ENCODE results near the gene SULF2. TPM values are rescaled to one million over a fixed set of nuclear protein-coding genes. Genes with fewer than 3 reads are reported as not detected.
A peak's percentile ranks its signal among the peaks of the same experiment; 100 is the strongest.

SULF2 gene
- total RNA-seq, 2 experiments from 2014 or later: 0.79 to 2.0 TPM

DNA sequence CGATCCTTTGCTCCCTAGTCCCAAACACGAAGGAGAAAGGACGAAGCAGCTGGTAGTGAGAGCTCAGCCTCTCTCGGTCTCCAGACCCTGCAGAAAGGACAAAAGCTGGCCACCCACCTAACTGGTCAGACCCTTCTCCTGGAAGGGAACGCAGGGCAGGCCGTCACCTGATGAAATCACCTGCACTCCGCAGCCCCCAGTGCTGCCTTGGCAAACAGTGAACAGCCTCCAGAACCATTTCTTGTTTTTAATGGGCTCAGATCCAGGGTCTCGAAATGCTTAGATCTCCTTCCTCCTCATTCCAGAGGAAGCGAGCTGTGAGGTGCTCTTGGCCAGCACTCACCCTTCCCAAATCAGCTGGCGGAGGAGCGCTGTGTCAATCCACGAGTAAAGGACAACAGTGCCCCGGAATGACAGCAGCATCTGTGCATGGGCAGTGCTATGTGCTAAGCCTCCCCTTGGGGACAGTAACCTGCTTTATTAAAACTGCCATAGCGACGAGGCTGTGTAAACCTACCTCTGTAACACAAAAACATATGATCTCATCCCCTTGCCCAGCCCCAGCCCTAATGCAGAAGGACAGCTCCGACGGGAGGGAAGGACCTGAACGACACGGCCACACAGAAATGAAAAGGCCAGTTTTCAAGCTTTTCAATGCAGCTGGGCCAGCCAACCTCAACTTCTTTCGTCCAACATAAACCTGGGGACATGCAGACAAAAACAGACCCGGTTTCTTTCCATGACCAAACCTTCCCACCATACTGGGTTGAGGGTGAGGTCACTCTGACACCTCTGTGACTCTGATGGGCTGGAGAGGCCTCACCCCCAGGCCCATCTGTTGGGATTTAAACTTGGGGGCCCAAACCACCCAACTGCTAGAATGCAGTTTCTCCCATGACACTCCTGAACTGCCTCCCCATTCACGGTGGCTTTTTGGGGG lies 43.3 kb downstream of the SULF2 start:
- Mint-ChIP-seq H3K36me3 (no peaks in the 10 kb centered on the region), H3K4me3 (no peak overlapping the region), H3K27ac (no peak overlapping the region), H3K9me3 (ENCODE audit: low read depth) (no peaks in the 10 kb centered on the region), H3K4me1 (peaks cover 1% of the 10 kb centered on the region), H3K27me3 (peaks cover 2% of the 10 kb centered on the region)
- DNase-seq (no peak), ATAC-seq (no peak)
- CTCF ChIA-PET: no interaction called here

DNA sequence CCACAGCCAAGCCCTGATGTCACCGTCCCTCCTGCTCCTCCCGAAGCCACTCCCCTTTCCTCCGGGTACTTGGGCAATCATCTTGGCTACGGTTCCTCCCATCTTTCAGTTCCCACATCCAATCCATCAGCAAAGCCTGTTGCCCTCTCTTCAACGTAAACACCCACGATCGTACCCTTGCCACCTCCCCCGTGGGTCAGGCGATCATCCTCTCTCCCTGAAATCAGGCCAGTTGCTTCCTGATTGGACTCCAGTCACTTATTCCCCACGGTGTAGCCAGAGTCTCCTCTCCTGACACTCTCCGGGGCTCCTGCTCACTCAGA lies 44.5 kb downstream of the SULF2 start:
- peaks cover 1% of the 10 kb centered on the region for H3K4me1 Mint-ChIP-seq
- CTCF ChIA-PET: no interaction called here
- H3K9me3 Mint-ChIP-seq (ENCODE audit: low read depth): no peaks in the 10 kb centered on the region
- no peaks in the 10 kb centered on the region for H3K36me3 Mint-ChIP-seq
- ATAC-seq: no peak
- DNase-seq: no peak
- no peak overlapping the region for H3K27ac Mint-ChIP-seq
- no peak overlapping the region for H3K4me3 Mint-ChIP-seq
- peaks cover 2% of the 10 kb centered on the region for H3K27me3 Mint-ChIP-seq

DNA sequence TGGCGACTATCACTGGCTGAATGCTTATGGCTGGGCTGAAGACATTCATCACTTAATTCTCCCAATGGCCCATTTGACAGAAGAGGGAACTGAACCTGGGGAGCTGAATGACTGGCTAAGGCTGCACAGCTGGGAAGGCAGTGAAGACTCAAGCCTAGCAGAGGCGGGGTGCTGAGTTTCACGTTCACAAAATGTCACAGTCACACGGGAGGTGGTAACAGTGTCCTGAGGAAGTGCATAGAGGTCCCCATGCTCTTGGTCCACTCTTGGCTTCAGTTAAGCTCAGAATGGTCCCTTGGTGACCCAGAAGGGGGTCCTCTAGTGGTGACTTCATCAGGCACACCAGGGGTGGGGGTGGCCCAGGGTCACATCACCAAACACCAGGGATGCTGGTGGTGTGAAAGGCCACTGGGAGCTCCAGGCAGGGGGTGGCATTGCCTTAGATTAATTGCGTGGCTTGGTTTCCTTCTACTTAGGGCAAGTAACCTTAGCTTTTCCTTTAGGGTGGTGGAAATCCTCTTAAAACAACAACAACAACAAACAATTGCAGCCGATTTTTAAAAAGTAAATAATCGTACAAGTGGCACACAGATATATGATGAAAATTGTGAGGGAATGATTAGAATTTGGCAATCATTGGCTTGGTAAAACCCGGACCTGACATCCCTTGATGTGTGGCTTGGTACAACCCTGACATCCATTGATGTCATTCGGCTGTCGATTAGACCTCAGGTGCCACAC lies 45.0 kb downstream of the SULF2 start:
- DNase-seq: no peak
- Mint-ChIP-seq H3K9me3 (ENCODE audit: low read depth) (no peaks in the 10 kb centered on the region), H3K27me3 (peaks cover 2% of the 10 kb centered on the region), H3K27ac (no peak overlapping the region), H3K4me1 (peaks cover 1% of the 10 kb centered on the region), H3K4me3 (no peak overlapping the region), H3K36me3 (no peaks in the 10 kb centered on the region)
- CTCF ChIA-PET: no interaction called here
- ATAC-seq: no peak

DNA sequence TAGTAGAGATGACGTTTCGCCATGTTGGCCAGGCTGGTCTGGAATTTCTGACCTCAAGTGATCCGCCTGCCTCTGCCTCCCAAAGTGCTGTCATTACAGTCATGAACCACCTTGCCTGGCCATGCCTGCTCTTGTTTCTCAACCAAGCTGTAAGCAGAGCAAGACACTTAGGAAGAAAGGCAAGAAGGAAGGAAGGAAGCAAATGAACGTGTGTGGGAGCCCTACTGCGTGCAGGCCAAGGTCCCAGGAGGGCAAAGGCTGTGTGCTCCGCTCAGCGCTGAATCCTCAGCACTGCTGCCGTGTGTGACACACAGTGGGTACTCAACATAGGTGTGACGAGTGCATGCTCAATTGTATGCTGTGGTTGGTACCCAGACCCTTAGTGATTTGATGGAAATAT lies 47.4 kb downstream of the SULF2 start:
- H3K4me1 Mint-ChIP-seq: peaks cover 4% of the 10 kb centered on the region
- no peak overlapping the region for H3K27ac Mint-ChIP-seq
- CTCF ChIA-PET: no interaction called here
- no peaks in the 10 kb centered on the region for H3K36me3 Mint-ChIP-seq
- H3K27me3 Mint-ChIP-seq: peaks cover 2% of the 10 kb centered on the region
- no peak overlapping the region for H3K4me3 Mint-ChIP-seq
- H3K9me3 Mint-ChIP-seq (ENCODE audit: low read depth): no peaks in the 10 kb centered on the region
- DNase-seq (no peak), ATAC-seq (no peak)

DNA sequence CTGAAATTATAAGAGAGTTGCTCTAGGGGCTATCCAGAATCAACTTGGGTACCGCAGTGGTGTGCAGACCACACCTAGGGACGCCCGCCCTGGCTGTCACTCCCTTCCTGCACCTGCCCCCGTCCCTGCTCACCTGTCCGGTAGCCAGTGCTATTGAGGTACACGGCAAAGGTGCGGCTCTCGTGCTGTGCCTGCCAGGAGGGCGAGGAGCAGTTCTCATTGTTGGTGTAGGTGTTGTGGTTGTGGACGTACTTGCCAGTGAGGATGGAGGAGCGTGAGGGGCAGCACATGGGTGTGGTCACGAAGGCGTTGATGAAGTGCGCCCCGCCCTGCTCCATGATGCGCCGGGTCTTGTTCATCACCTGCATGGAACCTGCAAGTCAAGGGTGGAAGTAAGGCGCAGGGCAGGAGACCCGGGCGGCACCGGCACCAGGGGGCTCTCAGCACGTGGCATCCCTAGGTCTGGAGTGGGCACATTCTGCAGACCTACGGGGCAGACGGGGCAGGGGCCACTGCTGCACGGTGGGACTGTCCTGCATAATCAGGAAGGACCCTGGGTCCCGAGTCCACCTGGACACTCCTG lies 48.6 kb downstream of the SULF2 start:
- H3K4me3 Mint-ChIP-seq: no peak overlapping the region
- peaks cover 2% of the 10 kb centered on the region for H3K27me3 Mint-ChIP-seq
- H3K9me3 Mint-ChIP-seq (ENCODE audit: low read depth): no peaks in the 10 kb centered on the region
- no peak for DNase-seq
- H3K36me3 Mint-ChIP-seq: no peaks in the 10 kb centered on the region
- ATAC-seq: no peak
- H3K27ac Mint-ChIP-seq: no peak overlapping the region
- CTCF ChIA-PET: no interaction called here
- H3K4me1 Mint-ChIP-seq: peaks cover 8% of the 10 kb centered on the region

DNA sequence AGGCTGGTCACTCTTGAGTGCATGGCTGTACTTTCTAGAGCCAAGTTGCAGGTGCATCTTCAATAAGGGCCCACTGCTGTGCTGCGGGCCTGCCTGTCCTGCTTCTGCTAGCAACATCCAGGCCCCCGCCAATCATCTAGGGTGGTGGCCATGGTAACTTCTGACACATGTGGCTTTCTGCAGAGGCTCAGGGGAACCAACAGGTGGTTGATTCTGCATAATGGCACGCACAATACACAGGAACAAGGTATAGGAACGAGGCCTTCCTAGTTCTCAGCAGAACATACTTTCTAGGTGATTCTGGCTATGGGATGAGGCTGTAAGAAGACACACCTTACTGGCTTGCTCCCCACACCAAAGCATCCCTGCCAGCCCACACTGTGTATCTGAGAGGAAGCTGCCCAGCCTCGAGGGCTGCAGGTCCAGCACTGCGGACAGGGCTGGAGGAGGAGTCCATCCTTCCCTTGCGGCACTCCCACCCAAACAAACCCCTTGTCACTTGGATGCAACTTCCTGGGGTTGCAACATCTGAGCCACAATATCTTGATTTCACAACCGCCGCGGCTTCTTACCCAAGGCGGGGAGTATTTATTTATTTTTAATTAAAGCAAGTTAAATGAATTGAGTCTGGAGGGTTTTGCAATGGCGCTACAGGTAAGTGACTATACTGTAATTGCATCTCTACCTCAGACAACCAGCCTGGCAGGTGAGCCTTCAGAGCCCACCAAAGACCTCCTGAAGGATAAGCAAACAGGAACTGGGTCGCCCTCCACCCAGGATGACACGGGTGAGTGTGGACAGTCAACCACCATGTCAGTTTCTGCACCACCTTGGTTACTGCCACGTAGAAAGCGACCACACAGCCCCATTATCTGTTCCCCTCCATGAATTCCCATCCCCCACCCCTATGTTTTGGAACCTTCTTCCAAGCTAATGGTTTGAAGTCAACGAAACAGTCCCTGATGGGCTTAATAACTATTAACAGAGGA lies 49.6 kb downstream of the SULF2 start:
- Mint-ChIP-seq H3K4me3 (no peak overlapping the region), H3K9me3 (ENCODE audit: low read depth) (no peaks in the 10 kb centered on the region), H3K27ac (no peak overlapping the region), H3K4me1 (peaks cover 10% of the 10 kb centered on the region), H3K27me3 (peaks cover 2% of the 10 kb centered on the region), H3K36me3 (no peaks in the 10 kb centered on the region)
- DNase-seq: no peak
- CTCF ChIA-PET: no interaction called here
- peak; percentile 20 for ATAC-seq

DNA sequence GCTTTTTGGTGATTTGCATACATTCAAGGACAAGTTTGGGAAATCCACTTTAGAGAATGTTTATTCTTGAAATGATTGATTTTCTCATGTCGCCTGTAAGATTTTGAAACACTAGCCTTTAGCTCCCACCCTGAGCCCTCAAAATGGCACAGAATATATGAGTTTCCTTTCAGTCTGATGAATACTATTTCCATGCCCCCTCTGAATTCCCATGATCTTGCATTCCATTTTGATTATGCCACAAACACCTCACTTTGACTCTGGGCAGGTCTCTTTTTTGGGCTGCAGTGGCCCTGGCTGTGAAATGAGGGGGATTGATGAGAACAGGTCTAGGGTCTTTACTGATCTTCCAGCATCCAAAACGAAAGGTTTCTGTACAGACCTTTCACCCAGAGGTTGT lies 50.4 kb downstream of the SULF2 start:
- H3K9me3 Mint-ChIP-seq (ENCODE audit: low read depth): no peaks in the 10 kb centered on the region
- CTCF ChIA-PET: no interaction called here
- ATAC-seq: no peak
- H3K4me1 Mint-ChIP-seq: peaks cover 10% of the 10 kb centered on the region
- peaks cover 2% of the 10 kb centered on the region for H3K27me3 Mint-ChIP-seq
- no peak overlapping the region for H3K4me3 Mint-ChIP-seq
- H3K27ac Mint-ChIP-seq: no peak overlapping the region
- H3K36me3 Mint-ChIP-seq: no peaks in the 10 kb centered on the region
- DNase-seq: no peak

DNA sequence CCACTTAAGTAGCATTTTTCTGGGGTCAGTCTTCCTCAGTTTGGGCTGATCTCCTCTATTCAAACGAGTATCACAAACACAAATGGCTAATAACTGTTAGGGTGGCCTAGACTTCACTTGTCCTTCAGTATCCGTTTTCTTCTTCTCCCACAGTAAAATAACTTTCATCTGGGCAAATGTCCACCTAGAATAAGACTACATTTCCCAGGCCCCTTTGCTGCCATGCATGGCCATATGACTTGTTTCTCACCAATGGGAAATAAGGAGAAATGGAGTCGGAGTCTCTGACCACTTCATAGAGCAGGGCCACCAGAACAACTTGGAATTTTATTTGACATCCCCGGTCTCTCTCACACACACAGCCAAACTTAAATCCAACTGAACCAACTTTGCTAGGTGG lies 51.4 kb downstream of the SULF2 start:
- DNase-seq (no peak), ATAC-seq (no peak)
- Mint-ChIP-seq H3K27me3 (peaks cover 2% of the 10 kb centered on the region), H3K4me1 (peaks cover 18% of the 10 kb centered on the region), H3K36me3 (no peaks in the 10 kb centered on the region), H3K4me3 (no peak overlapping the region), H3K9me3 (ENCODE audit: low read depth) (no peaks in the 10 kb centered on the region), H3K27ac (no peak overlapping the region)
- CTCF ChIA-PET: no interaction called here

DNA sequence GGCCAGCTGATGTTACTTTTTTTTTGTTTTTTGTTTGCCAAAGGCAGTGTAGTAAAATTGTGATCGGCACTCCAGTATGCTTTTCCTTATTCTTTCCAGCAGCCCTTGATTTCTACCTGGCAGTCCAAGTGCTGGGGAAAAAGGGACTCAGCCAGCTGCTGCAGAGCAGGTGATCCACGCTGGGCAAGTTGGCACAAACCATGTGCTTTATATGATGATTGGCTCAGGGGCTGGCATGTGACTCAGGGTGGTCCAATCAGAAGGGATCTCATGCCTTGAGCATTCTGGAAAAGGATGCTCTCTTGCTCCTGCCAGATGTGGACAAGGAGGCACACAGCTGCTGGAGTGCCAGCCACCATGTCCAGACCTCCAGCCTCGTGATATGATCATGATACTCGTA lies 54.5 kb downstream of the SULF2 start:
- H3K9me3 Mint-ChIP-seq (ENCODE audit: low read depth): no peaks in the 10 kb centered on the region
- no peak overlapping the region for H3K27ac Mint-ChIP-seq
- CTCF ChIA-PET: interaction anchor here (1.1 kb wide), 1 partner anchor 18 kb away, joined by 3 read pairs; no protein-coding TSS in a partner anchor
- no peaks in the 10 kb centered on the region for H3K27me3 Mint-ChIP-seq
- peaks cover 42% of the 10 kb centered on the region for H3K4me1 Mint-ChIP-seq
- H3K4me3 Mint-ChIP-seq: no peak overlapping the region
- peaks cover 2% of the 10 kb centered on the region for H3K36me3 Mint-ChIP-seq
- no peak for DNase-seq
- no peak for ATAC-seq

DNA sequence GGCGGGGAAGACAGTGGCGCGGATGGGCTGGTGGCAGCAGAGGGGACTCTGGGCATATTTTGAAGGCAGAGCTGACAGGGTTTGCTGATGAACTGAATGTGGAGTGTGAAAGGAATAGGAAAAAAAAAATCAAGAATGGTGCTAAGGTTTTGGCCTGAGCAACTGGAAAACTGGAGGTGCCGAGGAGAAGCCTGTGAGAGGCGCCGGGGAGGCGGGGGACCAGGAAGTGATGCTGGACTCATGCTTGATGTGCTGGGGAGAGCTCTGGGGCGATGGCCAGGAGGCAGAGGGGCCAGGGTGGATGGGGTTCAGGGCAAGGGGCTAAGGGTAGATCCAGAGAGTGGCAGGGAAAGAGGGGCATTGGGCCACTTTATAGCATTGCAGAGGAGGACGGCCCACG lies 55.8 kb downstream of the SULF2 start:
- no peak for DNase-seq
- Mint-ChIP-seq H3K4me1 (peaks cover 51% of the 10 kb centered on the region), H3K36me3 (peaks cover 2% of the 10 kb centered on the region), H3K27me3 (no peaks in the 10 kb centered on the region), H3K9me3 (ENCODE audit: low read depth) (no peaks in the 10 kb centered on the region), H3K4me3 (no peak overlapping the region), H3K27ac (peak overlapping the region; percentile 65)
- no peak for ATAC-seq
- CTCF ChIA-PET: interaction anchor here (1.1 kb wide), 1 partner anchor 20 kb away, joined by 3 read pairs; no protein-coding TSS in a partner anchor

DNA sequence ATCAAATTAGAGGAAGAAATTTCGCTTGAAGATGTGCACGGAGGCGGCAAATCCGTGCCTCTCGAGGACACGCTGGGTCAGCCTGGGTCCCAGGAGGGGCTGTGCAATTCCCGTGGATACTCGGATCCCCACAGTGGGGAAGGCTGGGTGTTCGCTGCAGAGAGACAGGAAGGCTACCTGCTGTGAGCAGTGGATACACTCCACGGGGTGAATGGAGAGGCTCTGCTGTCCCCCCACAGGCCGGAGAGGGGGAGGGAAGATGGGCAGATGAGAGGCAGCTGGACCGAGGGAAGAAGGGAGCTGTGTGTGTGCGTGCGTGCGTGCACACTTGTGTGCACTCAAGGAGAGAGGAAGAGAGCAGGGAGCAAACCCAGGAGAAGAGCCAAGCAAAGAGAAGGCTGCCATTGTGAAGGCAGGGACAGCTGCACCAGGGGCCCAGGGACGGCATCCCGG lies 57.3 kb downstream of the SULF2 start:
- H3K27me3 Mint-ChIP-seq: no peaks in the 10 kb centered on the region
- H3K4me1 Mint-ChIP-seq: peaks cover 52% of the 10 kb centered on the region
- peaks cover 2% of the 10 kb centered on the region for H3K36me3 Mint-ChIP-seq
- CTCF ChIA-PET: interaction anchor here (1.0 to 4.6 kb wide), 2 partner anchors 64 to 892 kb away, joined by 4 to 38 read pairs; no protein-coding TSS in a partner anchor
- DNase-seq (no peak), ATAC-seq (peak; percentile 11)
- H3K27ac Mint-ChIP-seq: peak overlapping the region; percentile 95
- H3K4me3 Mint-ChIP-seq: peak overlapping the region; percentile 77
- H3K9me3 Mint-ChIP-seq (ENCODE audit: low read depth): no peaks in the 10 kb centered on the region

DNA sequence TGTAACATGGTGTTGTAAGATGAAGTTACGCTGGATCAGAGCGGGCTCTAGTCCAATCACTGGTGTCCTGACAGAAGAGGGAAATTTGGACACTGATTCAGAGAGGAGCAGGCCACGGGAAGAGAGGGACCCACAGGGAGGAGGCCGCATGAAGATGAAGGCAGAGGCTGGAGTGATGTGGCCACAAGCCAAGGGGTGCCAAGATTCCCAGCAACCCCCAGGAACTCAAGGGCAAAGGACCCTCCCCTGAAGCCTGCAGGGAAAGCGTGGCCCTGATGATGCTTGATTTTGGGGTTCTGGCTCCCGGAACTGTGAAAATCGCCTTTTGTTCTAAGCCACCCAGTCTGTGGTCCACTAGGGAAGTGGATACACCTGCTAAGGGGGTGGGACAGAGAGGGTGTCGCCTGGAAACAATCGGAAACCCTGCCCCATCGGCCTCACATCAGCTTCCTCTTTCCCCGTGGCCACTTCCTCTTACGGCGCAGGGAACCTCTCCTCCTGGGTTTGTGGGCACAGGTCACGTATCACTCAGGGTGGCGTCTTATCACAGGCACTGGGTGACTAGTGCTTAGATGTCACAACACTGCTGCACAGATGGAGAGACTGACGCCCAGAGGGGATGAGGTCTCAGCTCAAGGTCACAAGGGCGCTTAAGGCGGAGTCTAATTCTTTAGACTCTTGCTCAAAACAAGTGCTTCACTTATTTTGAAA lies 58.0 kb downstream of the SULF2 start:
- ATAC-seq (peak; percentile 97), DNase-seq (peak; percentile 95)
- Mint-ChIP-seq H3K9me3 (ENCODE audit: low read depth) (no peaks in the 10 kb centered on the region), H3K27me3 (no peaks in the 10 kb centered on the region), H3K4me3 (peak overlapping the region; percentile 77), H3K27ac (peak overlapping the region; percentile 95), H3K36me3 (peaks cover 2% of the 10 kb centered on the region), H3K4me1 (peaks cover 52% of the 10 kb centered on the region)
- CTCF ChIA-PET: interaction anchor here (1.0 to 4.6 kb wide), 2 partner anchors 64 to 893 kb away, joined by 4 to 38 read pairs; no protein-coding TSS in a partner anchor

All from activated CD8-positive, alpha-beta memory T cell treated with anti-CD3 and anti-CD28 coated beads, Interleukin-2, amount 10 ng/mL, durations not matched to agents 7 days and 5 days (primary cell).